T follicular helper cell (primary cell): Measurements from ENCODE around the gene MOB2.

Experiments
- DNase-seq: peaks from one replicate; pipeline ENCODE4 v3.0.0-alpha.2; 2020; ENCODE audit warnings: low read depth
- total RNA-seq, 2 experiments: gene quantifications; one replicate each; lab custom pipeline; 2026; lab: John Stamatoyannopoulos, UW

The MOB2 gene
- total RNA-seq = 20.7 to 47.6 reads per million in 2 experiments

- no peak for DNase-seq
These were observed at the start of gene MOB2 for GRCh38 chr11:1486054-1486825. TSS of gene MOB2 (minus strand) at chr11:1486779. CDS start at chr11:1486556, 223 bp downstream.

GRCh38 chr11:1534682-1535081, 48.1 kb upstream of the MOB2 start:
- DNase-seq = no peak

GRCh38 chr11:1534171-1534570, 47.6 kb upstream of the MOB2 start:
- no peak for DNase-seq

- no peak for DNase-seq
These were observed 46.8 kb upstream of the MOB2 start for GRCh38 chr11:1533342-1533725.

GRCh38 chr11:1532606-1533341, 46.2 kb upstream of the MOB2 start:
- no peak for DNase-seq

- no peak for DNase-seq
These were observed 45.5 kb upstream of the MOB2 start for GRCh38 chr11:1532014-1532586.

- DNase-seq = no peak
These were observed 45.0 kb upstream of the MOB2 start for GRCh38 chr11:1531449-1532013.

- DNase-seq = no peak
These were observed 44.3 kb upstream of the MOB2 start for GRCh38 chr11:1530686-1531448.

GRCh38 chr11:1529774-1530173, 43.2 kb upstream of the MOB2 start:
- no peak for DNase-seq

GRCh38 chr11:1529286-1529685, 42.7 kb upstream of the MOB2 start:
- DNase-seq = no peak

- no peak for DNase-seq
These were observed 42.1 kb upstream of the MOB2 start for GRCh38 chr11:1528710-1529109.

- no peak for DNase-seq
These were observed 40.2 kb upstream of the MOB2 start for GRCh38 chr11:1526785-1527184.

- no peak for DNase-seq
These were observed 37.2 kb upstream of the MOB2 start for GRCh38 chr11:1523779-1524178.

- DNase-seq = no peak
These were observed 36.5 kb upstream of the MOB2 start for GRCh38 chr11:1523077-1523476.

- no peak for DNase-seq
These were observed 35.5 kb upstream of the MOB2 start for GRCh38 chr11:1522081-1522424.

GRCh38 chr11:1521382-1522080, 35.0 kb upstream of the MOB2 start:
- DNase-seq = no peak

GRCh38 chr11:1520663-1521267, 34.2 kb upstream of the MOB2 start:
- no peak for DNase-seq

GRCh38 chr11:1520209-1520662, 33.7 kb upstream of the MOB2 start:
- no peak for DNase-seq

- DNase-seq = no peak
These were observed 32.7 kb upstream of the MOB2 start for GRCh38 chr11:1519028-1520010.

- DNase-seq = no peak
These were observed 31.7 kb upstream of the MOB2 start for GRCh38 chr11:1518301-1518700.
